Gastrocnemius medialis (tissue), 4 donors: ENCODE results near the gene PTPRQ. TPM values are rescaled to one million over a fixed set of nuclear protein-coding genes. Genes with fewer than 3 reads are reported as not detected.

Experiments
- ATAC-seq, 2 donors: fragments of 150-250 bp; one replicate each; pipeline ENCODE4 v1.9.1; 2016
- DNase-seq, 2 donors: peaks; one replicate each; pipeline ENCODE4 v3.0.0-alpha.2; 2019
- H3K27ac ChIP-seq, 4 donors: fragments of 200-600 bp; sonication (generic); 1 replicate in 1 of 4; 2 replicates in 3 of 4; pipeline ENCODE4 v1.5.1; 2016 to 2018; ENCODE audit warnings: mild to moderate bottlenecking in 2 of 4, moderate library complexity in 1 of 4
- H3K27me3 ChIP-seq, 3 donors: fragments of 200-600 bp; sonication (generic) in 2 of 3; 1 replicate in 1 of 3; 2 replicates in 2 of 3; pipeline versions ENCODE4 v1.5.1 to v1.6.0; 2016 to 2019; ENCODE audit warnings: mild to moderate bottlenecking in 1 of 3, moderate library complexity in 1 of 3
- H3K36me3 ChIP-seq, 2 donors: fragments of 200-600 bp; sonication (generic) in 1 of 2; one replicate each; pipeline ENCODE4 v1.5.1; 2017 to 2018
- H3K4me1 ChIP-seq, 2 donors: fragments of 200-600 bp; sonication (generic) in 1 of 2; one replicate each; pipeline ENCODE4 v1.5.1; 2016 to 2017; ENCODE audit warnings: mild to moderate bottlenecking in 2 of 2
- H3K4me3 ChIP-seq, 4 donors: fragments of 200-600 bp; sonication (generic) in 3 of 4; 1 replicate in 1 of 4; 2 replicates in 3 of 4; pipeline ENCODE4 v1.5.1; 2016 to 2019; ENCODE audit warnings: mild to moderate bottlenecking in 2 of 4
- H3K9me3 ChIP-seq, 3 donors: fragments of 200-600 bp; sonication (generic) in 2 of 3; 1 replicate in 1 of 3; 2 replicates in 2 of 3; pipeline ENCODE4 v1.5.1; 2016 to 2019
- CTCF ChIP-seq, 5 experiments: fragments of 450-650 bp in 3 of 5; fragments of 200-600 bp in 2 of 5; sonication (generic) in 2 of 5; IDR thresholded peaks in 4 of 5; conservative IDR thresholded peaks in 1 of 5; 1 replicate in 4 of 5; 2 replicates in 1 of 5; pipeline ENCODE4 v1.5.1; 2016 to 2019; ENCODE audit warnings: antibody characterized with exemption in 5 of 5, mild to moderate bottlenecking in 3 of 5, moderate library complexity in 3 of 5
- POLR2A ChIP-seq, 2 donors: fragments of 450-650 bp; IDR thresholded peaks; one replicate each; pipeline ENCODE4 v1.6.1; 2017; ENCODE audit warnings: antibody characterized with exemption in 2 of 2, mild to moderate bottlenecking in 2 of 2, moderate library complexity in 2 of 2
- in situ Hi-C, 4 donors: fragments of 200-750 bp; cut with MboI; loops; one replicate each; pipeline versions ENCODE4 v1.15.0 to v1.8.0; 2017; ENCODE audit warnings: low sequenced_read_pairs in 4 of 4
- intact Hi-C: fragments of 100-400 bp; cut with DNase I; formaldehyde crosslinking; loops from one replicate; pipeline ENCODE4 v1.15.1; 2023; ENCODE audit warnings: low total_unique reads
- total RNA-seq, 4 donors: library from RNA; depleted of rRNA; stranded (reverse); fragments of >200 nt; gene quantifications; one replicate each; pipeline versions ENCODE4 v1.1.0 to v1.2.3, GENCODE V29; 2016

PTPRQ gene
- total RNA-seq, 4 donors from 2014 or later, result 0.02 to 0.91 (median 0.46) TPM; not detected in 1

GRCh38 chr12:80415466-80415865 lies 28.6 kb upstream of the PTPRQ start:
- ATAC-seq (no peak), DNase-seq (no peak)
- Histone ChIP-seq H3K27ac (no peak overlapping the region), H3K36me3 (no peaks in the 10 kb centered on the region), H3K4me1 (peaks cover 11 to 13% of the 10 kb centered on the region in 2 donors), H3K4me3 (no peak overlapping the region), H3K9me3 (no peaks in the 10 kb centered on the region), H3K27me3 (no peaks in the 10 kb centered on the region)
- TF ChIP-seq CTCF (IDR thresholded peaks at IDR 0.05 in 4 of 5, conservative IDR thresholded peaks at IDR 0.05 in 1 of 5), result no peak
- no peak for TF ChIP-seq POLR2A (IDR thresholded peaks at IDR 0.05)
- intact Hi-C loops, result loop anchor here (10.0 kb wide), 1 partner anchor 709 kb away; no protein-coding TSS in a partner anchor
- in situ Hi-C loops, result loop anchor here (5.0 to 25.0 kb wide), 4 partner anchors 342 to 847 kb away; no protein-coding TSS in a partner anchor

- in situ Hi-C loops, result loop anchor here (5.0 to 25.0 kb wide), 4 partner anchors 338 to 843 kb away; no protein-coding TSS in a partner anchor
- Histone ChIP-seq H3K9me3 (no peaks in the 10 kb centered on the region), H3K4me3 (no peak overlapping the region), H3K27ac (no peak overlapping the region), H3K4me1 (peaks cover 11 to 13% of the 10 kb centered on the region in 2 donors), H3K27me3 (no peaks in the 10 kb centered on the region), H3K36me3 (no peaks in the 10 kb centered on the region)
- TF ChIP-seq CTCF (IDR thresholded peaks at IDR 0.05 in 4 of 5, conservative IDR thresholded peaks at IDR 0.05 in 1 of 5) (no peak), POLR2A (IDR thresholded peaks at IDR 0.05) (no peak)
- intact Hi-C loops, result loop anchor here (10.0 kb wide), 1 partner anchor 705 kb away; no protein-coding TSS in a partner anchor
- ATAC-seq (no peak), DNase-seq (no peak)
Observed at GRCh38 chr12:80419644-80420043, 24.4 kb upstream of the PTPRQ start.

- Histone ChIP-seq H3K9me3 (no peaks in the 10 kb centered on the region), H3K4me1 (peaks cover 11 to 13% of the 10 kb centered on the region in 2 donors), H3K27ac (no peak overlapping the region), H3K4me3 (no peak overlapping the region), H3K36me3 (no peaks in the 10 kb centered on the region), H3K27me3 (no peaks in the 10 kb centered on the region)
- no peak for ATAC-seq
- in situ Hi-C loops (loop anchor here in 2 of 4 donors (25.0 kb wide), 2 partner anchors 342 to 842 kb away; no protein-coding TSS in a partner anchor), intact Hi-C loops (no loop called here)
- no peak for TF ChIP-seq POLR2A (IDR thresholded peaks at IDR 0.05)
- TF ChIP-seq CTCF (IDR thresholded peaks at IDR 0.05 in 4 of 5, conservative IDR thresholded peaks at IDR 0.05 in 1 of 5), result no peak
- DNase-seq, result no peak
Observed at GRCh38 chr12:80420075-80420474, 24.0 kb upstream of the PTPRQ start.

GRCh38 chr12:80422550-80422949 lies 21.5 kb upstream of the PTPRQ start:
- TF ChIP-seq POLR2A (IDR thresholded peaks at IDR 0.05) (no peak), CTCF (IDR thresholded peaks at IDR 0.05 in 4 of 5, conservative IDR thresholded peaks at IDR 0.05 in 1 of 5) (no peak)
- ATAC-seq, result no peak
- in situ Hi-C loops, result loop anchor here in 2 of 4 donors (25.0 kb wide), 2 partner anchors 340 to 840 kb away; no protein-coding TSS in a partner anchor

GRCh38 chr12:80432061-80432460 lies 12.0 kb upstream of the PTPRQ start:
- ATAC-seq, result no peak
- Histone ChIP-seq H3K9me3 (no peaks in the 10 kb centered on the region), H3K4me1 (no peaks in the 10 kb centered on the region), H3K36me3 (no peaks in the 10 kb centered on the region), H3K4me3 (no peak overlapping the region), H3K27ac (no peak overlapping the region), H3K27me3 (no peaks in the 10 kb centered on the region)
- intact Hi-C loops (no loop called here), in situ Hi-C loops (no loop called here)
- no peak for DNase-seq
- TF ChIP-seq POLR2A (IDR thresholded peaks at IDR 0.05), result no peak
- no peak for TF ChIP-seq CTCF (IDR thresholded peaks at IDR 0.05 in 4 of 5, conservative IDR thresholded peaks at IDR 0.05 in 1 of 5)

More at GRCh38 chr12:80422550-80422949, 21.5 kb upstream of the PTPRQ start:
- no peaks in the 10 kb centered on the region for H3K36me3 ChIP-seq
- no peaks in the 10 kb centered on the region for H3K9me3 ChIP-seq
- H3K27ac ChIP-seq, result no peak overlapping the region
- no peaks in the 10 kb centered on the region for H3K27me3 ChIP-seq
- intact Hi-C loops, result no loop called here
- peaks cover 11 to 13% of the 10 kb centered on the region in 2 donors for H3K4me1 ChIP-seq
- DNase-seq, result no peak
- H3K4me3 ChIP-seq, result no peak overlapping the region
